HG03135 (cell line): ENCODE results near the gene BLTP3A.

Source experiments
- ATAC-seq: cut with Tn5 transposase; IDR thresholded peaks from one replicate; pipeline ENCODE4 v1.9.1; 2021; ENCODE audit warnings: mild to moderate bottlenecking, moderate library complexity; ENCODE audit not compliant: unreplicated experiment

BLTP3A gene

GRCh38 chr6:34819571-34820480, 27.9 kb downstream of the BLTP3A start:
- no peak for ATAC-seq

GRCh38 chr6:34829137-34829536, 37.3 kb downstream of the BLTP3A start:
- no peak for ATAC-seq

GRCh38 chr6:34832942-34833341, 41.1 kb downstream of the BLTP3A start:
- ATAC-seq = no peak

GRCh38 chr6:34834789-34835518, 43.1 kb downstream of the BLTP3A start:
- no peak for ATAC-seq

GRCh38 chr6:34836008-34836407, 44.1 kb downstream of the BLTP3A start:
- ATAC-seq = no peak

- no peak for ATAC-seq
Observed at GRCh38 chr6:34836451-34836850, 44.6 kb downstream of the BLTP3A start.

GRCh38 chr6:34837528-34837927, 45.6 kb downstream of the BLTP3A start:
- ATAC-seq = no peak

- ATAC-seq = no peak
Observed at GRCh38 chr6:34839666-34840352, 47.9 kb downstream of the BLTP3A start.
